DND-41 (cell line): ENCODE results near the gene AIPL1.

Experiments used
- ATAC-seq: fragments of 200-7000 bp; cut with Tn5 transposase; 3 replicates; pipeline ENCODE4 v1.9.1; 2021; ENCODE audit warnings: low read depth; ENCODE audit not compliant: insufficient read depth
- DNase-seq: peaks from one replicate; pipeline ENCODE4 v3.0.0-alpha.2; 2020
- H2AFZ ChIP-seq: 2 replicates; pipeline ENCODE4 v1.6.0; 2012; ENCODE audit warnings: low read depth, low read length
- H3K27ac ChIP-seq: 2 replicates; pipeline ENCODE4 v1.5.1; 2012; ENCODE audit warnings: low read length, inconsistent platforms
- H3K27me3 ChIP-seq: fragments of 200-600 bp; sonication (generic); 2 replicates; pipeline ENCODE4 v1.6.0; 2012; ENCODE audit warnings: low read length, mild to moderate bottlenecking, inconsistent platforms; ENCODE audit not compliant: insufficient read depth, poor library complexity
- H3K36me3 ChIP-seq: 2 replicates; pipeline ENCODE4 v1.5.1; 2012; ENCODE audit warnings: low read length, inconsistent platforms; ENCODE audit not compliant: insufficient read depth
- H3K4me1 ChIP-seq: 2 replicates; pipeline ENCODE4 v1.5.1; 2012; ENCODE audit warnings: mild to moderate bottlenecking, low read length; ENCODE audit not compliant: insufficient read depth
- H3K4me2 ChIP-seq: 2 replicates; pipeline ENCODE4 v1.6.0; 2012; ENCODE audit warnings: mild to moderate bottlenecking, moderate library complexity, low read length, inconsistent platforms; ENCODE audit not compliant: insufficient read depth
- H3K4me3 ChIP-seq, 2 experiments: fragments of 200-600 bp in 1 of 2; shearing (Covaris generic) in 1 of 2; 2 replicates each; pipeline ENCODE4 v1.5.1; 2012 to 2016; ENCODE audit warnings: inconsistent platforms in 2 of 2, low read length in 2 of 2, mild to moderate bottlenecking in 2 of 2, low read depth in 1 of 2, moderate library complexity in 1 of 2
- H3K79me2 ChIP-seq: 2 replicates; pipeline ENCODE4 v1.6.0; 2012; ENCODE audit warnings: low read length, inconsistent platforms; ENCODE audit not compliant: insufficient read depth
- H3K9ac ChIP-seq: 2 replicates; pipeline ENCODE4 v1.6.0; 2012; ENCODE audit warnings: low read depth, mild to moderate bottlenecking, inconsistent platforms, low read length, moderate library complexity
- H3K9me3 ChIP-seq: 2 replicates; pipeline ENCODE4 v1.5.1; 2012; ENCODE audit warnings: low read length, moderate library complexity, mild to moderate bottlenecking, inconsistent platforms; ENCODE audit not compliant: insufficient read depth, severe bottlenecking
- H4K20me1 ChIP-seq: 2 replicates; pipeline ENCODE4 v1.6.0; 2012; ENCODE audit warnings: low read length; ENCODE audit not compliant: insufficient read depth
- CTCF ChIP-seq: IDR thresholded peaks from 2 replicates; pipeline ENCODE4 v1.5.1; 2012; ENCODE audit warnings: borderline replicate concordance, low read length, moderate library complexity, mild to moderate bottlenecking; ENCODE audit not compliant: poor library complexity, severe bottlenecking; ENCODE audit errors: extremely low read depth
- EZH2 ChIP-seq: IDR thresholded peaks from 3 replicates; pipeline ENCODE4 v1.6.1; 2012; ENCODE audit warnings: borderline replicate concordance, low read depth, mild to moderate bottlenecking, moderate library complexity, low read length, inconsistent platforms; ENCODE audit not compliant: severe bottlenecking

The AIPL1 gene

GRCh38 chr17:6402258-6402657 is 32.7 kb downstream of the AIPL1 start:
- Histone ChIP-seq H3K4me3 (no peak overlapping the region), H4K20me1 (peaks cover 5% of the 10 kb centered on the region; the same call in 1 of the 2 replicates), H3K4me1 (no peaks in the 10 kb centered on the region), H3K9me3 (no peaks in the 10 kb centered on the region), H2AFZ (no peak overlapping the region), H3K4me2 (no peak overlapping the region), H3K27me3 (peaks cover 9% of the 10 kb centered on the region), H3K36me3 (no peaks in the 10 kb centered on the region), H3K27ac (no peak overlapping the region), H3K9ac (no peak overlapping the region), H3K79me2 (no peaks in the 10 kb centered on the region)
- DNase-seq: no peak
- no peak for TF ChIP-seq EZH2
- TF ChIP-seq CTCF: no peak
- no peak for ATAC-seq

GRCh38 chr17:6398955-6399354 is 36.0 kb downstream of the AIPL1 start:
- TF ChIP-seq CTCF (no peak), EZH2 (no peak)
- H3K36me3 ChIP-seq: no peaks in the 10 kb centered on the region
- DNase-seq: no peak
- no peak overlapping the region for H3K4me2 ChIP-seq
- H3K9ac ChIP-seq: no peak overlapping the region
- peaks cover 9% of the 10 kb centered on the region for H3K27me3 ChIP-seq
- no peaks in the 10 kb centered on the region for H3K4me1 ChIP-seq
- H3K9me3 ChIP-seq: no peaks in the 10 kb centered on the region
- H3K4me3 ChIP-seq: no peak overlapping the region
- no peak overlapping the region for H2AFZ ChIP-seq
- no peak for ATAC-seq
- no peaks in the 10 kb centered on the region for H4K20me1 ChIP-seq
- no peak overlapping the region for H3K27ac ChIP-seq
- no peaks in the 10 kb centered on the region for H3K79me2 ChIP-seq

- Histone ChIP-seq H3K9ac (no peak overlapping the region), H3K36me3 (no peaks in the 10 kb centered on the region), H3K4me1 (no peaks in the 10 kb centered on the region), H2AFZ (no peak overlapping the region), H3K79me2 (no peaks in the 10 kb centered on the region), H3K9me3 (no peaks in the 10 kb centered on the region), H3K4me2 (no peak overlapping the region), H3K27ac (no peak overlapping the region), H3K27me3 (no peaks in the 10 kb centered on the region), H4K20me1 (no peaks in the 10 kb centered on the region), H3K4me3 (no peak overlapping the region)
- DNase-seq: no peak
- no peak for ATAC-seq
- TF ChIP-seq EZH2 (no peak), CTCF (no peak)
Observed at GRCh38 chr17:6394055-6394606, 40.8 kb downstream of the AIPL1 start.

GRCh38 chr17:6393351-6393952 is 41.5 kb downstream of the AIPL1 start:
- H4K20me1 ChIP-seq: no peaks in the 10 kb centered on the region
- no peak for DNase-seq
- H3K27ac ChIP-seq: no peak overlapping the region
- H3K4me3 ChIP-seq: no peak overlapping the region
- no peak overlapping the region for H2AFZ ChIP-seq
- ATAC-seq: no peak
- no peak overlapping the region for H3K9ac ChIP-seq
- H3K79me2 ChIP-seq: no peaks in the 10 kb centered on the region
- no peaks in the 10 kb centered on the region for H3K36me3 ChIP-seq
- H3K4me1 ChIP-seq: no peaks in the 10 kb centered on the region
- H3K27me3 ChIP-seq: peaks cover 4% of the 10 kb centered on the region
- H3K9me3 ChIP-seq: no peaks in the 10 kb centered on the region
- no peak for TF ChIP-seq CTCF
- TF ChIP-seq EZH2: no peak
- no peak overlapping the region for H3K4me2 ChIP-seq
